ENCODE measurements around the gene GTF2F1.
"Not testable (repeated sequence)": the region's sequence is repeated elsewhere in the genome, so short reads cannot be mapped to it uniquely, and the experiment has no call there.

The GTF2F1 gene

DNA sequence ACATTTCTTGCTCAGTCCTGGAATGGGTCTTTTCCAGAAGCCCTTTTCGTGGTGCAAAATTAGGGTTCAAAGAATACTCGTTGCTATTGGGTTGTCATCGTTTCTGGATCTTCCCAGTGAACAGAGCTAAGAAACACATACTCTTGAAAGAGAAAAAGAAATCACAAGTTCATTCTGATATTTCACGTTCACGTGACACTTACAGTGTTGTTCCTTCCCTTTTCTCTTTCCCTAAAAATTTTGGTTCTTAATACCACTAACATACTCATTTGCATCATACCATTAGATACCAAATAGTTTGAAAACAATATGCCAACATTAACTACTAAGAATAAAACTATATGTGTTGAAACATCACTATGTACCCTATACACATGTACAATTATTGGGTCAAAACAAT lies 13.4 kb upstream of the GTF2F1 start:
- Mint-ChIP-seq H3K9me3 (no peaks in the 10 kb centered on the region), H3K36me3 (ENCODE audit: low read depth) (no peaks in the 10 kb centered on the region), H3K27me3 (ENCODE audit: low read depth) (no peaks in the 10 kb centered on the region), H3K27ac (no peak overlapping the region), H3K4me3 (no peak overlapping the region), H3K4me1 (peaks cover 13% of the 10 kb centered on the region)
- TF ChIP-seq, protein P1, sequence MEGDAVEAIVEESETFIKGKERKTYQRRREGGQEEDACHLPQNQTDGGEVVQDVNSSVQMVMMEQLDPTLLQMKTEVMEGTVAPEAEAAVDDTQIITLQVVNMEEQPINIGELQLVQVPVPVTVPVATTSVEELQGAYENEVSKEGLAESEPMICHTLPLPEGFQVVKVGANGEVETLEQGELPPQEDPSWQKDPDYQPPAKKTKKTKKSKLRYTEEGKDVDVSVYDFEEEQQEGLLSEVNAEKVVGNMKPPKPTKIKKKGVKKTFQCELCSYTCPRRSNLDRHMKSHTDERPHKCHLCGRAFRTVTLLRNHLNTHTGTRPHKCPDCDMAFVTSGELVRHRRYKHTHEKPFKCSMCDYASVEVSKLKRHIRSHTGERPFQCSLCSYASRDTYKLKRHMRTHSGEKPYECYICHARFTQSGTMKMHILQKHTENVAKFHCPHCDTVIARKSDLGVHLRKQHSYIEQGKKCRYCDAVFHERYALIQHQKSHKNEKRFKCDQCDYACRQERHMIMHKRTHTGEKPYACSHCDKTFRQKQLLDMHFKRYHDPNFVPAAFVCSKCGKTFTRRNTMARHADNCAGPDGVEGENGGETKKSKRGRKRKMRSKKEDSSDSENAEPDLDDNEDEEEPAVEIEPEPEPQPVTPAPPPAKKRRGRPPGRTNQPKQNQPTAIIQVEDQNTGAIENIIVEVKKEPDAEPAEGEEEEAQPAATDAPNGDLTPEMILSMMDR (IDR thresholded peaks at IDR 0.05; ENCODE audit: unreplicated experiment in 3 of 3) = no peak

DNA sequence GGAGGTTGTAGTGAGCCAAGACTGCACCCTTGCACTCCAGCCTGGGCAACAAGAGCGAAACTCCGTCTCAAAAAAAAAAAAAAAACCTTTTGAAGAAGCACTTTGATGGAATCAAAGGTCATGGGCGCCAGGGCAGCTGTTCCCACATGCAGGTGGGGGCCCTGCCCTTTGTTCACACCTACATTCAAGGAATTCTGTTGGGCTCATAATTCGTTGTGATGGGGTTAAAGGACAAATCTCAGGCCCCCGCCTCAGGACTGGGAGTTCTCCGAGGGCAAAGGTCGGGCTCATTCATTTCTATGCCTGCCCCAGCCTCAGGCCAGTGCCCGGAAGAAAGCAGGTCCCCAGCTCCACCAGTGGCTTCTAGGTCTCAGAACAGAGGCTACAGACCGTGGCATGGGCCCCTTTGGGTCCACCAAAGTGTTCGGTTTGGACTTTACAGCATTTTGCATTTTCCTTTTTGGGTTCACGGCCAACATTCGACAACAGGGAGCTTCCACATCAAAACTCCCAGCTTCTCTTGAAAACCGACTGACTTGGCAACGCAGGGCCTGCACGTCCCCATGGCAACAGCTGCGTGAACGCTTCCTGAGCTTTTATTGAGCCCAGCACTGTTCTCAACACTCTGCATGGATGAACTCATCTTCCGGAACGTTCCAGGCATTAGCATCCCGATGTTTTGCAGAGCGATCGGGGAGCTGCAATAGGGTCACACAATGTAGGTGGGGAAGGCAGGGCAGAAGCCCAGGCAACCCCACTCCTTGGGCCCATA lies 10.1 kb upstream of the GTF2F1 start:
- H3K4me1 Mint-ChIP-seq = peaks cover 13% of the 10 kb centered on the region
- peak overlapping the region; percentile 83 to 94 (median 94) for H3K27ac Mint-ChIP-seq
- no peak overlapping the region for H3K4me3 Mint-ChIP-seq
- H3K27me3 Mint-ChIP-seq (ENCODE audit: low read depth) = no peaks in the 10 kb centered on the region
- TF ChIP-seq, protein P1 (IDR thresholded peaks at IDR 0.05; ENCODE audit: unreplicated experiment in 3 of 3) = no peak
- no peaks in the 10 kb centered on the region for H3K9me3 Mint-ChIP-seq
- H3K36me3 Mint-ChIP-seq (ENCODE audit: low read depth) = no peaks in the 10 kb centered on the region

DNA sequence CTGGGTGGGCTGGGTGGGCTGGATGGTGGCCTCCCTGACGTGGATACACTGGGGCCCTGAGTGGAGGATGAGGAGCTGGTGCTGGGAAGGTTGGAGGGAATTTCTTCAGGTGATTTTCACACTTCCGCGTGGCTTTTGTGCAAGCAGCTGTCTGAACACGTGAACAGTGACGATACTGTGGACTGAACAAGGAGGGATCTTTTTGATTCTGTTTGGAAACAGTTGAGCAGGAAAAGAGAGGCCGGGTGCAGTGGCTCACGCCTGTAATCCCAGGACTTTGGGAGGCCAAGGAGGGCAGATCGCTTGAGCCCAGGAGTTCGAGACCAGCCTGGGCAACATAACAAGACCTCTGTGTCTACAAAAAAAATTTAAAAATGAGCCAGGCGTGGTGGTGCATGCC lies 9.1 kb upstream of the GTF2F1 start:
- Mint-ChIP-seq H3K27ac (peak overlapping the region; percentile 71 to 81 (median 74)), H3K4me1 (peaks cover 13% of the 10 kb centered on the region), H3K36me3 (ENCODE audit: low read depth) (no peaks in the 10 kb centered on the region), H3K9me3 (no peaks in the 10 kb centered on the region), H3K4me3 (no peak overlapping the region), H3K27me3 (ENCODE audit: low read depth) (no peaks in the 10 kb centered on the region)
- TF ChIP-seq, protein P1 (IDR thresholded peaks at IDR 0.05; ENCODE audit: unreplicated experiment in 3 of 3) = no peak

DNA sequence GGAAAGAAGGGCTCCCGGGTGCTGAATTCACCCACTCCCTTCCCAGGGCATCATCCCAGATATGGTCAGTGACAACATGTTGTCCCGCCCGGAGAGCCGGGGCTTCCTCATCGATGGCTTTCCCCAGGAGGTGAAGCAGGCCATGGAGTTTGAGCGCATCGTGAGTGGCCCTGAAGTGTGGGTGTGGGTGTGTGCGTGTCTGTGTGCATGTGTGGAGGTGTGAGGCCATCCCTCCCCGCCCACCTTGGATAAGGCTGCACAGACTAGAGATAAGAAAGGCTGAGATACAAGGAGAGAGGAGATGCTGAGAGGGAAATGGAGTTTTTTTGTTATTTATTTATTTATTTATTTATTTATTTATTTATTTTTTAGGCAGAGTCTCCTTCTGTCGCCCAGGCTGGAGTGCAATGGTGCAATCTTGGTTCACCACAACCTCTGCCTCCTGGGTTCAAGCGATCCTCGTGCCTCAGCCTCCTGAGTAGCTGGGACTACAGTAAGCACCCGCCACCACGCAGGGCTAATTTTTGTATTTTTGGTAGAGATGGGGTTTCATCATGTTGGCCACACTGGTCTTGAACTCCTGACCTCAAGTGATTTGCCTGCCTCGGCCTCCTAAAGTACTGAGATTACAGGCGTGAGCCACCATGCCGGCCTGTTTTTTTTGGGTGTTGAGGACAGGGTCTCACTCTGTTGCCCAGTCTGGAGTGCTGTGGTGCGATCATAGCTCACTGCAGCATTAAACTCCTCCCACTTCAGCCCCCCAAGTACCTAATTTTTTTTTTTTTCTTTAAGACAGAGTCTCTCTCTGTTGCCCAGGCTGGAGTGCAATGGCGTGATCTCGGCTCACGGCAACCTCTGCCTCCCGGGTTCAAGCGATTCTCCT lies 7.3 kb upstream of the GTF2F1 start:
- peak overlapping the region in 1 of 3 experiments; percentile 23 for H3K27ac Mint-ChIP-seq
- H3K4me1 Mint-ChIP-seq = peaks cover 13% of the 10 kb centered on the region
- not testable (repeated sequence) for H3K36me3 Mint-ChIP-seq (ENCODE audit: low read depth); H3K4me3 Mint-ChIP-seq; H3K9me3 Mint-ChIP-seq; H3K27me3 Mint-ChIP-seq (ENCODE audit: low read depth)

DNA sequence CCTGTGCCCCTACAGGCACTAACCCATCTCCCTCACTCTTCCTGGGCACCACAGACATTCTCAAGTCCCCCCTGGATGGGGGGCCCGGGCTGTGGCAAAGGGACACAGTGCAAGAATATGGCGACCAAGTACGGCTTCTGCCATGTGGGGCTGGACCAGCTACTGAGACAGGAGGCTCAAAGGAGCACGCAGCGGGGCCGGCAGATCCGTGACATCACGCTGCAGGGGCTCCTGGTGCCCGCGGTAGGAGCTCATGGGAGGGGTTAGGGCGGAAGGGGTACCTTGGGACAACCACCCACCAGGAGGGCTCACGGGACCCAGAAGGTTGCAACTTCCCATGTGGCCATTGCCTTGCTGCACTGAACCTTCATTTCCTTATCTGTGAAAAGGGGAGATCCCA lies 3.3 kb upstream of the GTF2F1 start:
- Mint-ChIP-seq H3K27ac (no peak overlapping the region), H3K4me3 (no peak overlapping the region), H3K9me3 (no peaks in the 10 kb centered on the region), H3K36me3 (ENCODE audit: low read depth) (no peaks in the 10 kb centered on the region), H3K4me1 (peaks cover 21% of the 10 kb centered on the region), H3K27me3 (ENCODE audit: low read depth) (no peaks in the 10 kb centered on the region)
- TF ChIP-seq, protein P1 (IDR thresholded peaks at IDR 0.05; ENCODE audit: unreplicated experiment in 3 of 3) = no peak

DNA sequence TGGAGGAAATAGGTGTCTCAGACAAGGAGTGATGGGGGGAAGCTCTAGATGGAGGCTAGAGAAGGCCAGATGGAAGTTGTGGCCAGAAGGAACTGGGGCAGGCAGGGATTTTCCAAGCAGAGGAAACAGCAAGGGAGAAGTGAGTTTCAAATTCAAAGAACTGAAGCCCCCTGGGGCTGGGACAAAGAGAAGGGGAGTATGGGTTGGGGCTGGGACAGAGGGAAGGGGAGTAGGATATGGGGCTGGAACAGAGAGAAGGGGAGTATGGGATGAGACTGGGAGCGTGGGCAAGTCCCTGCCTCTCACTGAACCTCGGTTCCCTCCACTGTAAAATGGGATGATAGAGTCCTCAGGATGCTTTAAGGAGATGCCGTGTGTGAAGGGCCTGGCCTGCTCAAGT lies 1.9 kb upstream of the GTF2F1 start:
- peak overlapping the region; percentile 67 to 76 (median 76) for H3K4me3 Mint-ChIP-seq
- H3K27me3 Mint-ChIP-seq (ENCODE audit: low read depth) = no peaks in the 10 kb centered on the region
- no peaks in the 10 kb centered on the region for H3K9me3 Mint-ChIP-seq
- H3K36me3 Mint-ChIP-seq (ENCODE audit: low read depth) = peaks cover 8% of the 10 kb centered on the region
- peak overlapping the region; percentile 99 for H3K27ac Mint-ChIP-seq
- H3K4me1 Mint-ChIP-seq = peaks cover 25% of the 10 kb centered on the region
- TF ChIP-seq, protein P1 (IDR thresholded peaks at IDR 0.05; ENCODE audit: unreplicated experiment in 3 of 3) = no peak

Data from nephron (organoid).